ENCODE results near the gene BRMS1L. TPM values are rescaled to one million over a fixed set of nuclear protein-coding genes. Genes with fewer than 3 reads are reported as not detected.
A peak's percentile ranks its signal among the peaks of the same experiment; 100 is the strongest.

BRMS1L gene
- total and polyA plus RNA-seq, 9 of the 15 experiments (the other 6 are each of a cell fraction or from before 2014, with no cell fraction given) = 1.2 to 4.7 (median 3.3) TPM

- TF ChIP-seq TEAD1 (CRISPR knock-in tag; IDR thresholded peaks at IDR 0.05) (0 out of 4 replicates have a peak, but pooled peaks of 1 of the 2 experiments have one; percentile 38), MAX (CRISPR knock-in tag; IDR thresholded peaks at IDR 0.05) (peak; percentile 46; the same call in 1 of the 2 replicates), ZBTB12 (CRISPR knock-in tag; IDR thresholded peaks at IDR 0.05) (peak; percentile 89), FIP1L1 (IDR thresholded peaks at IDR 0.05; ENCODE audit: low read depth, low read length, poor library complexity, severe bottlenecking) (peak; percentile 37), GABPA (tag; conservative IDR thresholded peaks at IDR 0.05; ENCODE audit: low read depth) (peak; percentile 70), MXI1 (IDR thresholded peaks at IDR 0.05; ENCODE audit: low read depth, low read length) (peak; percentile 65; the same call in 1 of the 2 replicates), NCOA1 (IDR thresholded peaks at IDR 0.05; ENCODE audit: low read depth) (peak; percentile 94), GABPB1 (CRISPR knock-in tag; IDR thresholded peaks at IDR 0.05) (peak; percentile 86), TBL1XR1 (IDR thresholded peaks at IDR 0.05; ENCODE audit: low read length in 2 of 2) (peak in 1 of 2 experiments; percentile 69; a peak in 2 of 4 replicates), CSDE1 (IDR thresholded peaks at IDR 0.05) (peak in 1 of 2 experiments; percentile 92; a peak in 2 of 4 replicates), L3MBTL2 (IDR thresholded peaks at IDR 0.05) (peak; percentile 36; the same call in 1 of the 2 replicates), SUPT5H (IDR thresholded peaks at IDR 0.05) (peak; percentile 54; the same call in 1 of the 2 replicates), MTA3 (IDR thresholded peaks at IDR 0.05; ENCODE audit: borderline replicate concordance) (peak; percentile 98), TBP (optimal IDR thresholded peaks at IDR 0.05; ENCODE audit: low read depth, low read length) (peak; percentile 71), CXXC5 (CRISPR knock-in tag; IDR thresholded peaks at IDR 0.05) (peak; percentile 29; the same call in 1 of the 2 replicates), ATF7 (IDR thresholded peaks at IDR 0.05) (peak; percentile 95)
- TF ChIP-seq, protein P1, sequence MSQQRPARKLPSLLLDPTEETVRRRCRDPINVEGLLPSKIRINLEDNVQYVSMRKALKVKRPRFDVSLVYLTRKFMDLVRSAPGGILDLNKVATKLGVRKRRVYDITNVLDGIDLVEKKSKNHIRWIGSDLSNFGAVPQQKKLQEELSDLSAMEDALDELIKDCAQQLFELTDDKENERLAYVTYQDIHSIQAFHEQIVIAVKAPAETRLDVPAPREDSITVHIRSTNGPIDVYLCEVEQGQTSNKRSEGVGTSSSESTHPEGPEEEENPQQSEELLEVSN (IDR thresholded peaks at IDR 0.05; ENCODE audit: borderline replicate concordance in 1 of 2, extremely low read depth in 1 of 2, insufficient read depth in 1 of 2, insufficient read length in 1 of 2, low read depth in 1 of 2, low read length in 1 of 2, poor library complexity in 1 of 2, severe bottlenecking in 1 of 2) = peak in 1 of 2 experiments; percentile 13
- TF ChIP-seq, protein P2, sequence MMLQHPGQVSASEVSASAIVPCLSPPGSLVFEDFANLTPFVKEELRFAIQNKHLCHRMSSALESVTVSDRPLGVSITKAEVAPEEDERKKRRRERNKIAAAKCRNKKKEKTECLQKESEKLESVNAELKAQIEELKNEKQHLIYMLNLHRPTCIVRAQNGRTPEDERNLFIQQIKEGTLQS (IDR thresholded peaks at IDR 0.05) = peak; percentile 71
- TF ChIP-seq, protein P2 (CRISPR knock-in tag; conservative IDR thresholded peaks at IDR 0.05) = 0 out of 2 replicates have a peak, but pooled peaks have one; percentile 14
These were observed 17.2 kb upstream of the BRMS1L start, which contains the start of gene RALGAPA1 (continued) for GRCh38 chr14:35808638-35809563.

All from K562 (cell line).